RPMI7951 (cell line): Measurements from ENCODE around the gene LST1. TPM values are rescaled to one million over a fixed set of nuclear protein-coding genes. Genes with fewer than 3 reads are reported as not detected.
A peak's percentile ranks its signal among the peaks of the same experiment; 100 is the strongest.

Source experiments
- DNase-seq: peaks from one replicate; pipeline ENCODE4 v3.0.0-alpha.2; 2012; ENCODE audit warnings: low read depth
- total RNA-seq: library from RNA; depleted of rRNA; stranded (reverse); fragments of >200 nt; shearing (Covaris generic); gene quantifications from 2 replicates; pipeline ENCODE4 v1.2.3, GENCODE V29; 2014

LST1 gene
- total RNA-seq, 1 experiment from 2014 or later = not detected

GRCh38 chr6:31559958-31560696, 25.9 kb upstream of the LST1 start:
- peak; percentile 95 for DNase-seq

- no peak for DNase-seq
These were observed 25.4 kb upstream of the LST1 start for GRCh38 chr6:31560697-31561058.

- DNase-seq = no peak
These were observed 18.3 kb upstream of the LST1 start for GRCh38 chr6:31567531-31568370.

- DNase-seq = no peak
These were observed 17.5 kb upstream of the LST1 start for GRCh38 chr6:31568537-31568961.

GRCh38 chr6:31569861-31570536, 16.1 kb upstream of the LST1 start:
- no peak for DNase-seq

- DNase-seq = no peak
These were observed 13.8 kb upstream of the LST1 start, which contains the start of gene LTA for GRCh38 chr6:31572041-31572911. Gene LTA, plus strand, starts transcription at chr6:31572289. Its CDS starts 454 bp downstream, at chr6:31572743.

GRCh38 chr6:31573239-31574105, 12.6 kb upstream of the LST1 start:
- no peak for DNase-seq

GRCh38 chr6:31574106-31575061, 11.7 kb upstream of the LST1 start:
- no peak for DNase-seq

GRCh38 chr6:31575335-31575901, 10.7 kb upstream of the LST1 start, which contains the start of gene TNF:
Gene TNF, plus strand, starts transcription at chr6:31575565. Its CDS starts 177 bp downstream, at chr6:31575742.
- peak; percentile 67 for DNase-seq

- DNase-seq = no peak
These were observed 10.0 kb upstream of the LST1 start for GRCh38 chr6:31575952-31576685.

- DNase-seq = no peak
These were observed 9.0 kb upstream of the LST1 start for GRCh38 chr6:31576897-31577578.

- DNase-seq = no peak
These were observed 8.5 kb upstream of the LST1 start for GRCh38 chr6:31577579-31577966.

- peak; percentile 32 for DNase-seq
These were observed 7.6 kb upstream of the LST1 start for GRCh38 chr6:31578184-31579118.

GRCh38 chr6:31579119-31579505, 7.0 kb upstream of the LST1 start:
- no peak for DNase-seq

GRCh38 chr6:31579546-31580437, 6.3 kb upstream of the LST1 start:
- no peak for DNase-seq

GRCh38 chr6:31580438-31580740, 5.7 kb upstream of the LST1 start:
- DNase-seq = no peak
